Peyer's patch (tissue), 4 donors: ENCODE data around the gene FSTL5.

Experiments used
- CTCF ChIP-seq, 6 experiments: fragments of 450-650 bp in 4 of 6; fragments of 200-600 bp in 2 of 6; sonication (generic) in 1 of 6; IDR thresholded peaks; one replicate each; pipeline ENCODE4 v1.5.1; 2017 to 2019; ENCODE audit warnings: antibody characterized with exemption in 6 of 6, mild to moderate bottlenecking in 3 of 6, moderate library complexity in 1 of 6
- POLR2A ChIP-seq, 2 donors: fragments of 450-650 bp; IDR thresholded peaks; one replicate each; pipeline ENCODE4 v1.5.1; 2017; ENCODE audit warnings: antibody characterized with exemption in 2 of 2, mild to moderate bottlenecking in 2 of 2, moderate library complexity in 2 of 2

GRCh38 chr4:161881370-161881769, 282.4 kb downstream of the FSTL5 start:
- TF ChIP-seq CTCF (IDR thresholded peaks at IDR 0.05), result no peak
- no peak for TF ChIP-seq POLR2A (IDR thresholded peaks at IDR 0.05)
